ENCODE results near the gene TTN. TPM values are rescaled to one million over a fixed set of nuclear protein-coding genes. Genes with fewer than 3 reads are reported as not detected.

TTN gene
- total RNA-seq, 1 experiment from 2014 or later = under 0.01 TPM

DNA sequence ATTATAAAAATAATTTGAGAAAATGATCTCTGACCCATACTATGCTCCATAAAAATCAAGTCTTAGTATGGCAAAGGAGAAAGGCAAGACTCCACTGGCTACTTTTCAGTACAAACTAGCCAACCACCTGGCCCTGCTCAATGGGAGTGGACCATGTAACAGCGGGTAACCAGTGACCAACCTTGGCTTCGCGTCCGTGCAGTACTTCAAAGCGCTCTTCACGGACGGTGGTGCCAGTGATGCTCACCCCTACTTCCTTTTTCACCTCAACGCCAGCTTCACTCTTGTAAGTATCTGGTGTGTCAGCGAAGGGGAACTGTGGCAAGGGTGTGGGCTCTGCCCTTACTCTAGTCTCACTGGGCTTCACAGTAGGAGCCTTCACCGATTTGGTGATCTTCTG lies 23.3 kb downstream of the TTN start:
- no peak overlapping the region for H3K4me3 Mint-ChIP-seq (ENCODE audit: unreplicated experiment)
- TF ChIP-seq, protein P1, sequence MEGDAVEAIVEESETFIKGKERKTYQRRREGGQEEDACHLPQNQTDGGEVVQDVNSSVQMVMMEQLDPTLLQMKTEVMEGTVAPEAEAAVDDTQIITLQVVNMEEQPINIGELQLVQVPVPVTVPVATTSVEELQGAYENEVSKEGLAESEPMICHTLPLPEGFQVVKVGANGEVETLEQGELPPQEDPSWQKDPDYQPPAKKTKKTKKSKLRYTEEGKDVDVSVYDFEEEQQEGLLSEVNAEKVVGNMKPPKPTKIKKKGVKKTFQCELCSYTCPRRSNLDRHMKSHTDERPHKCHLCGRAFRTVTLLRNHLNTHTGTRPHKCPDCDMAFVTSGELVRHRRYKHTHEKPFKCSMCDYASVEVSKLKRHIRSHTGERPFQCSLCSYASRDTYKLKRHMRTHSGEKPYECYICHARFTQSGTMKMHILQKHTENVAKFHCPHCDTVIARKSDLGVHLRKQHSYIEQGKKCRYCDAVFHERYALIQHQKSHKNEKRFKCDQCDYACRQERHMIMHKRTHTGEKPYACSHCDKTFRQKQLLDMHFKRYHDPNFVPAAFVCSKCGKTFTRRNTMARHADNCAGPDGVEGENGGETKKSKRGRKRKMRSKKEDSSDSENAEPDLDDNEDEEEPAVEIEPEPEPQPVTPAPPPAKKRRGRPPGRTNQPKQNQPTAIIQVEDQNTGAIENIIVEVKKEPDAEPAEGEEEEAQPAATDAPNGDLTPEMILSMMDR (IDR thresholded peaks at IDR 0.05; ENCODE audit: unreplicated experiment) = no peak
- CTCF ChIA-PET = interaction anchor here (0.7 to 2.0 kb wide), 2 partner anchors 22 to 25 kb away, joined by 3 to 6 read pairs; no protein-coding TSS in a partner anchor
- no peak for DNase-seq (ENCODE audit: unreplicated experiment)
- H3K4me1 Mint-ChIP-seq (ENCODE audit: insufficient read depth, unreplicated experiment) = no peaks in the 10 kb centered on the region
- no peaks in the 10 kb centered on the region for H3K27me3 Mint-ChIP-seq (ENCODE audit: insufficient read depth, unreplicated experiment)
- no peak overlapping the region for H3K27ac Mint-ChIP-seq (ENCODE audit: low read depth, unreplicated experiment)
- intact Hi-C loops (cut with micrococcal nuclease) = no loop called here
- POLR2A ChIA-PET = no interaction called here
- BruUV-seq (replicated peaks) = no TSS peak
- no peaks in the 10 kb centered on the region for H3K36me3 Mint-ChIP-seq (ENCODE audit: insufficient read depth, unreplicated experiment)
- no peaks in the 10 kb centered on the region for H3K9me3 Mint-ChIP-seq (ENCODE audit: unreplicated experiment)

DNA sequence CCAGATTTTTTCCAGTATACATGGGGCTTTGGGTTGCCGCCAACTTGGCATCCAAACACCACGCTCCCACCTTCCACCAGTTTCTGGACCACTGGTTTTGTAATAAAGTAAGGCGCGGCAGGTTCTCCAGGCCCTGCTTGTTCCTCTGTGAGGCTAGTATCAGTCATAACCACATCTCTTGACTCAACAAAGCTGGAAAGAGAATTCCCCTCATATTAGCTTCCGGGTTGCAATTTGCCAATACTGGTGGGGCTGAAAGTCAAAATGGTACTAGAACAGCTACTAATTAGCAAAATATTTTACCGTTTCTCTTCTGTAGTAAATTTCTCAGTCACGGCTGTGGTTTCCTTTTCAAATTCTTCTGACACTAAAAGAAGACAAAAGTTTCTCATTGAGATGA lies 25.0 kb downstream of the TTN start:
- no peak for DNase-seq (ENCODE audit: unreplicated experiment)
- ChIA-PET CTCF (no interaction called here), POLR2A (no interaction called here)
- BruUV-seq (replicated peaks) = no TSS peak
- no peak overlapping the region for H3K27ac Mint-ChIP-seq (ENCODE audit: low read depth, unreplicated experiment)
- no peaks in the 10 kb centered on the region for H3K27me3 Mint-ChIP-seq (ENCODE audit: insufficient read depth, unreplicated experiment)
- TF ChIP-seq, protein P1 (IDR thresholded peaks at IDR 0.05; ENCODE audit: unreplicated experiment) = no peak
- H3K36me3 Mint-ChIP-seq (ENCODE audit: insufficient read depth, unreplicated experiment) = no peaks in the 10 kb centered on the region
- H3K4me1 Mint-ChIP-seq (ENCODE audit: insufficient read depth, unreplicated experiment) = no peaks in the 10 kb centered on the region
- no peak overlapping the region for H3K4me3 Mint-ChIP-seq (ENCODE audit: unreplicated experiment)
- intact Hi-C loops (cut with micrococcal nuclease) = no loop called here
- H3K9me3 Mint-ChIP-seq (ENCODE audit: unreplicated experiment) = no peaks in the 10 kb centered on the region

DNA sequence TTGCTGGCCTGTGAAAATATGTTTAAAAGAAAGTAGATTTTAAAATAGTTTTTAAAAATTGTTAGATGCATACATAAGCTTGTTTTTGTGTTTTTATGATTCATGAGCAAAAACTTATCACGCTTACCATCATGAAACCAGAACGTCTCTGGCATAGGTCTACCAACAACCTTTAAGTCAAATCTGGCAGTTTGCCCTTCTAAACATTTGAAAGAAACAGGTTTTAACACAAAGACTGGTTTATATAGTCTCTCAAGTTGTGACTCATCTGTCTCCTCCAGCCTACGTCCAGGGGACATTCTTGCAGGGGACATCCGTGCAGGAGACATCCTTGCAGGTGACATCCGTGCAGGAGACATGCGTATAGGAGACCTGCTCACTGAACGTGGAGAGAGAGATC lies 29.6 kb downstream of the TTN start:
- intact Hi-C loops (cut with micrococcal nuclease) = no loop called here
- Mint-ChIP-seq H3K4me3 (ENCODE audit: unreplicated experiment) (no peak overlapping the region), H3K9me3 (ENCODE audit: unreplicated experiment) (peaks cover 8% of the 10 kb centered on the region), H3K4me1 (ENCODE audit: insufficient read depth, unreplicated experiment) (no peaks in the 10 kb centered on the region), H3K27me3 (ENCODE audit: insufficient read depth, unreplicated experiment) (no peaks in the 10 kb centered on the region), H3K27ac (ENCODE audit: low read depth, unreplicated experiment) (no peak overlapping the region), H3K36me3 (ENCODE audit: insufficient read depth, unreplicated experiment) (no peaks in the 10 kb centered on the region)
- BruUV-seq (replicated peaks) = no TSS peak
- ChIA-PET CTCF (interaction anchor here (0.9 to 2.1 kb wide), 2 partner anchors 9 to 16 kb away, joined by 3 to 11 read pairs; no protein-coding TSS in a partner anchor), POLR2A (no interaction called here)
- DNase-seq (ENCODE audit: unreplicated experiment) = no peak
- TF ChIP-seq, protein P1 (IDR thresholded peaks at IDR 0.05; ENCODE audit: unreplicated experiment) = no peak

GRCh38 chr2:178776751-178777150 lies 30.5 kb downstream of the TTN start:
- intact Hi-C loops (cut with micrococcal nuclease) = no loop called here
- no TSS peak for BruUV-seq (replicated peaks)
- Mint-ChIP-seq H3K27ac (ENCODE audit: low read depth, unreplicated experiment) (no peak overlapping the region), H3K27me3 (ENCODE audit: insufficient read depth, unreplicated experiment) (no peaks in the 10 kb centered on the region), H3K4me3 (ENCODE audit: unreplicated experiment) (no peak overlapping the region), H3K36me3 (ENCODE audit: insufficient read depth, unreplicated experiment) (no peaks in the 10 kb centered on the region), H3K4me1 (ENCODE audit: insufficient read depth, unreplicated experiment) (no peaks in the 10 kb centered on the region), H3K9me3 (ENCODE audit: unreplicated experiment) (peaks cover 8% of the 10 kb centered on the region)
- no peak for DNase-seq (ENCODE audit: unreplicated experiment)
- ChIA-PET CTCF (interaction anchor here (0.9 to 2.1 kb wide), 2 partner anchors 8 to 15 kb away, joined by 3 to 11 read pairs; no protein-coding TSS in a partner anchor), POLR2A (no interaction called here)
- TF ChIP-seq, protein P1 (IDR thresholded peaks at IDR 0.05; ENCODE audit: unreplicated experiment) = no peak

All from MCF 10A (cell line).